MM.1S (cell line): ENCODE results near the gene FUT3.

ENCODE experiments used
- DNase-seq: peaks from one replicate; pipeline ENCODE4 v3.0.0-alpha.2; 2015
- H2AFZ ChIP-seq: fragments of 300-600 bp; sonication (generic); 2 replicates; pipeline ENCODE4 v1.6.0; 2016; ENCODE audit warnings: antibody characterized with exemption, low read length
- H3F3A ChIP-seq: fragments of 300-600 bp; sonication (generic); 2 replicates; pipeline ENCODE4 v1.6.1; 2016; ENCODE audit warnings: mild to moderate bottlenecking, antibody characterized with exemption, low read length, moderate library complexity, mixed read lengths; ENCODE audit not compliant: insufficient read depth
- H3K27ac ChIP-seq: fragments of 300-600 bp; sonication (generic); 2 replicates; pipeline ENCODE4 v1.5.1; 2016; ENCODE audit warnings: mild to moderate bottlenecking, low read length
- H3K27me3 ChIP-seq: fragments of 300-600 bp; sonication (generic); replicated peaks from 2 replicates; pipeline ENCODE4 v1.6.0; 2016; ENCODE audit warnings: low read length; ENCODE audit not compliant: insufficient read depth
- H3K36me3 ChIP-seq: fragments of 300-600 bp; sonication (generic); replicated peaks from 2 replicates; pipeline ENCODE4 v1.6.1; 2016; ENCODE audit warnings: mild to moderate bottlenecking, low read length, mixed read lengths; ENCODE audit not compliant: insufficient read depth
- H3K4me1 ChIP-seq: fragments of 300-600 bp; sonication (generic); 2 replicates; pipeline ENCODE4 v1.6.1; 2016; ENCODE audit warnings: low read length, mixed read lengths
- H3K4me2 ChIP-seq: fragments of 300-600 bp; sonication (generic); 2 replicates; pipeline ENCODE4 v1.6.0; 2016; ENCODE audit warnings: low read depth, low read length
- H3K4me3 ChIP-seq: fragments of 300-600 bp; sonication (generic); 2 replicates; pipeline ENCODE4 v1.5.1; 2016; ENCODE audit warnings: low read length, mixed read lengths
- H3K79me2 ChIP-seq: fragments of 300-600 bp; sonication (generic); 2 replicates; pipeline ENCODE4 v1.6.1; 2016; ENCODE audit warnings: mixed run types, low read length, mixed read lengths
- H3K9ac ChIP-seq: fragments of 300-600 bp; sonication (generic); 2 replicates; pipeline ENCODE4 v1.6.1; 2016; ENCODE audit warnings: low read length, mixed read lengths
- H3K9me2 ChIP-seq: fragments of 300-600 bp; sonication (generic); replicated peaks from 2 replicates; pipeline ENCODE4 v1.6.1; 2016; ENCODE audit warnings: mild to moderate bottlenecking, low read length, mixed read lengths; ENCODE audit not compliant: insufficient read depth
- H3K9me3 ChIP-seq: fragments of 300-600 bp; sonication (generic); replicated peaks from 2 replicates; pipeline ENCODE4 v1.6.1; 2016; ENCODE audit warnings: mild to moderate bottlenecking, low read length, mixed read lengths; ENCODE audit not compliant: insufficient read depth
- H4K20me1 ChIP-seq: fragments of 300-600 bp; sonication (generic); 2 replicates; pipeline ENCODE4 v1.6.1; 2016; ENCODE audit warnings: mild to moderate bottlenecking, low read length, moderate library complexity, mixed read lengths; ENCODE audit not compliant: insufficient read depth
- CTCF ChIP-seq: fragments of 300-600 bp; sonication (generic); IDR thresholded peaks from 2 replicates; pipeline ENCODE4 v1.5.1; 2016; ENCODE audit warnings: antibody characterized with exemption, low read length, mixed read lengths
- EZH2 ChIP-seq: fragments of 300-600 bp; sonication (generic); optimal IDR thresholded peaks from 2 replicates; pipeline ENCODE3; 2017; ENCODE audit warnings: low read depth, mild to moderate bottlenecking, antibody characterized with exemption, low read length, mixed read lengths
- EZH2phosphoT487 ChIP-seq: fragments of 300-600 bp; sonication (generic); IDR thresholded peaks from 2 replicates; pipeline ENCODE4 v1.6.1; 2018; ENCODE audit warnings: antibody characterized with exemption, low read length

Gene FUT3

GRCh38 chr19:5806905-5807304, 44.3 kb downstream of the FUT3 start:
- no peak overlapping the region for H3K27ac ChIP-seq
- H3K9ac ChIP-seq, result no peak overlapping the region
- H3F3A ChIP-seq, result 0 out of 2 replicates have a peak, but pooled peaks cover 6% of the 10 kb centered on the region
- TF ChIP-seq EZH2 (no peak), EZH2phosphoT487 (no peak), CTCF (no peak)
- H3K36me3 ChIP-seq, result no peaks in the 10 kb centered on the region
- peaks cover 14% of the 10 kb centered on the region for H3K27me3 ChIP-seq
- H3K4me1 ChIP-seq, result peaks cover 4% of the 10 kb centered on the region; the same call in 1 of the 2 replicates
- H4K20me1 ChIP-seq, result no peaks in the 10 kb centered on the region; the same call in 1 of the 2 replicates
- no peak overlapping the region for H3K4me2 ChIP-seq
- H3K9me2 ChIP-seq, result no peaks in the 10 kb centered on the region
- DNase-seq, result no peak
- H3K79me2 ChIP-seq, result peaks cover 4% of the 10 kb centered on the region; the same call in 1 of the 2 replicates
- H2AFZ ChIP-seq, result no peak overlapping the region
- no peak overlapping the region for H3K4me3 ChIP-seq
- no peaks in the 10 kb centered on the region for H3K9me3 ChIP-seq

GRCh38 chr19:5806133-5806489, 45.1 kb downstream of the FUT3 start:
- Histone ChIP-seq H3K27ac (no peak overlapping the region), H3K4me1 (peaks cover 4% of the 10 kb centered on the region; the same call in 1 of the 2 replicates), H3F3A (0 out of 2 replicates have a peak, but pooled peaks cover 6% of the 10 kb centered on the region), H3K9me3 (no peaks in the 10 kb centered on the region), H3K4me3 (peak overlapping the region; percentile 58; the same call in 1 of the 2 replicates), H3K27me3 (peaks cover 15% of the 10 kb centered on the region), H2AFZ (no peak overlapping the region), H4K20me1 (no peaks in the 10 kb centered on the region; the same call in 1 of the 2 replicates), H3K9me2 (no peaks in the 10 kb centered on the region), H3K36me3 (no peaks in the 10 kb centered on the region), H3K79me2 (peaks cover 4% of the 10 kb centered on the region; the same call in 1 of the 2 replicates), H3K9ac (no peak overlapping the region), H3K4me2 (no peak overlapping the region)
- TF ChIP-seq CTCF, result no peak
- TF ChIP-seq EZH2phosphoT487, result no peak
- TF ChIP-seq EZH2, result no peak
- DNase-seq, result no peak

- Histone ChIP-seq H3K9ac (peak overlapping the region; percentile 36; the same call in 1 of the 2 replicates), H3K4me3 (peak overlapping the region; percentile 58), H3K4me1 (peaks cover 7% of the 10 kb centered on the region; the same call in 1 of the 2 replicates), H3K36me3 (no peaks in the 10 kb centered on the region), H3K4me2 (peak overlapping the region; percentile 59), H4K20me1 (no peaks in the 10 kb centered on the region; the same call in 1 of the 2 replicates), H3K27me3 (peaks cover 16% of the 10 kb centered on the region), H3K79me2 (peaks cover 4% of the 10 kb centered on the region; the same call in 1 of the 2 replicates), H2AFZ (peak overlapping the region; percentile 64), H3K27ac (no peak overlapping the region), H3F3A (0 out of 2 replicates have a peak, but pooled peaks cover 6% of the 10 kb centered on the region), H3K9me3 (no peaks in the 10 kb centered on the region), H3K9me2 (no peaks in the 10 kb centered on the region)
- peak; percentile 78 for TF ChIP-seq CTCF
- no peak for TF ChIP-seq EZH2
- no peak for TF ChIP-seq EZH2phosphoT487
- peak; percentile 68 for DNase-seq
These were observed 45.7 kb downstream of the FUT3 start for GRCh38 chr19:5805462-5806132.
